CD4-positive, alpha-beta T cell (primary cell): ENCODE results near the gene KCNN4. TPM values are rescaled to one million over a fixed set of nuclear protein-coding genes. Genes with fewer than 3 reads are reported as not detected.

Experiments
- ATAC-seq: fragments of 200-7000 bp; cut with Tn5 transposase; one replicate; pipeline ENCODE4 v1.10.0; 2022; ENCODE audit warnings: mild to moderate bottlenecking; ENCODE audit not compliant: poor library complexity
- CTCF ChIA-PET: fragments of 350-600 bp; sonication (Branson Sonifier 250); formaldehyde crosslinking; loops from one replicate; lab custom pipeline; 2021; ENCODE audit warnings: antibody characterized with exemption, inconsistent platforms; lab: Charles Lee
- POLR2A ChIA-PET: fragments of 350-600 bp; sonication (Branson Sonifier 250); formaldehyde crosslinking; loops from one replicate; lab custom pipeline; 2021; ENCODE audit warnings: antibody characterized with exemption, inconsistent platforms; lab: Charles Lee
- DNase-seq, 14 experiments: peaks; one replicate each; pipeline ENCODE4 v3.0.0-alpha.2; 2013 to 2020; ENCODE audit warnings: mixed read lengths in 2 of 14
- H3K27ac ChIP-seq, 2 donors: one replicate each; pipeline versions ENCODE4 v1.5.1 to v1.7.0; 2013; ENCODE audit warnings: low read length in 2 of 2, low read depth in 1 of 2, mild to moderate bottlenecking in 1 of 2
- H3K27me3 ChIP-seq, 2 experiments: 1 replicate in 1 of 2; 2 replicates in 1 of 2; pipeline versions ENCODE4 v1.6.1 to v1.7.0; 2013; ENCODE audit warnings: low read length in 2 of 2, control low read depth in 1 of 2, mild to moderate bottlenecking in 1 of 2, moderate library complexity in 1 of 2; ENCODE audit not compliant: insufficient read depth in 2 of 2, control insufficient read depth in 1 of 2
- H3K36me3 ChIP-seq: one replicate; pipeline ENCODE4 v1.6.1; 2013; ENCODE audit warnings: low read length, control low read depth; ENCODE audit not compliant: insufficient read depth
- H3K4me1 ChIP-seq: one replicate; pipeline ENCODE4 v1.6.1; 2013; ENCODE audit warnings: low read length, control low read depth; ENCODE audit not compliant: insufficient read depth
- H3K4me3 ChIP-seq: one replicate; pipeline ENCODE4 v1.5.1; 2013; ENCODE audit warnings: mild to moderate bottlenecking, low read length, moderate library complexity
- H3K9me3 ChIP-seq, 2 experiments: 1 replicate in 1 of 2; 2 replicates in 1 of 2; pipeline versions ENCODE4 v1.6.1 to v1.7.0; 2013; ENCODE audit warnings: low read length in 2 of 2, mild to moderate bottlenecking in 2 of 2, control low read depth in 1 of 2, moderate library complexity in 1 of 2; ENCODE audit not compliant: control insufficient read depth in 1 of 2, insufficient read depth in 1 of 2
- H3K27ac Mint-ChIP-seq: one replicate; pipeline ENCODE4 v1.8.0; 2020; ENCODE audit warnings: mixed read lengths
- H3K27me3 Mint-ChIP-seq: one replicate; pipeline ENCODE4 v1.8.0; 2021; ENCODE audit warnings: mixed read lengths
- H3K36me3 Mint-ChIP-seq: one replicate; pipeline ENCODE4 v1.8.0; 2021; ENCODE audit warnings: low read depth, mixed read lengths
- H3K4me1 Mint-ChIP-seq: one replicate; pipeline ENCODE4 v1.8.0; 2021; ENCODE audit warnings: low read depth, mixed read lengths
- H3K4me3 Mint-ChIP-seq: one replicate; pipeline ENCODE4 v1.8.0; 2020; ENCODE audit warnings: mild to moderate bottlenecking, mixed read lengths
- H3K9me3 Mint-ChIP-seq: one replicate; pipeline ENCODE4 v1.8.0; 2020; ENCODE audit warnings: mixed read lengths
- intact Hi-C, 2 experiments: fragments of 100-400 bp; cut with DNase I in 1 of 2; cut with micrococcal nuclease in 1 of 2; formaldehyde crosslinking; loops; one replicate each; pipeline versions ENCODE4 v1.15.1 to v1.9.0; 2023 to 2025; cut with DNase I, micrococcal nuclease
- total RNA-seq, 174 experiments: library from RNA in 2 of 174; stranded (reverse) in 2 of 174; gene quantifications; one replicate each; pipeline ENCODE4 v1.2.3 and lab custom pipeline; 2021 to 2026
- TF ChIP-seq, protein P1 (sequence below): fragments of 200-600 bp; IDR thresholded peaks from one replicate; pipeline ENCODE4 v1.8.0; 2022; ENCODE audit warnings: antibody characterized with exemption, mild to moderate bottlenecking

Gene KCNN4
- total RNA-seq, 2 experiments from 2014 or later: 9.7 to 10.4 TPM

DNA sequence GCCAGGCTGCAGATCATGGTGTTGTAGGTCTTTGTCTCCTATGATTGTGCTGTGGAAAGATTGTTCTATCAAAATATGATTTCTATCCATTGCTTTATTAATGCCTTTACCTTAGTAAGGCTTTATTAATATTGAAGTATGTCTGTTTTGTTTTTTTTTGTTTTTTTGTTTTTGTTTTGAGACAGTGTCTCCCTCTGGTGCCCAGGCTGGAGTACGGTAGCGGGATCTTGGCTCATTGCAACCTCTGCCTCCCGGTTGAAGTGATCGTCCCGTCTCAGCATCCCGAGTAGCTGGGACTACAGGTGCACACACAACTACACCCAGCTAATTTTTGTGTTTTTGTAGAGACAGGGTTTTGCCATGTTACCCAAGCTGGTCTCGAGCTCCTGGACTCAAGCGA lies 57.2 kb downstream of the KCNN4 start:
- POLR2A ChIA-PET: interaction anchor here (0.7 kb wide), 1 partner anchor 15 kb away, joined by 3 read pairs; no protein-coding TSS in a partner anchor
- Histone ChIP-seq H3K4me3 (no peak overlapping the region), H3K9me3 (no peaks in the 10 kb centered on the region), H3K36me3 (peaks cover 3% of the 10 kb centered on the region), H3K27ac (no peak overlapping the region), H3K27me3 (peaks cover 0 to 3% of the 10 kb centered on the region in 2 experiments), H3K4me1 (no peaks in the 10 kb centered on the region)
- Mint-ChIP-seq H3K36me3 (peaks cover 7% of the 10 kb centered on the region), H3K9me3 (no peaks in the 10 kb centered on the region), H3K27ac (no peak overlapping the region), H3K4me1 (no peaks in the 10 kb centered on the region), H3K4me3 (no peak overlapping the region), H3K27me3 (no peaks in the 10 kb centered on the region)
- CTCF ChIA-PET: interaction anchor here (2.1 kb wide), 1 partner anchor 54 kb away, joined by 7 read pairs; the partner anchor contains the start of gene PLAUR
- DNase-seq (no peak), ATAC-seq (no peak)
- TF ChIP-seq, protein P1, sequence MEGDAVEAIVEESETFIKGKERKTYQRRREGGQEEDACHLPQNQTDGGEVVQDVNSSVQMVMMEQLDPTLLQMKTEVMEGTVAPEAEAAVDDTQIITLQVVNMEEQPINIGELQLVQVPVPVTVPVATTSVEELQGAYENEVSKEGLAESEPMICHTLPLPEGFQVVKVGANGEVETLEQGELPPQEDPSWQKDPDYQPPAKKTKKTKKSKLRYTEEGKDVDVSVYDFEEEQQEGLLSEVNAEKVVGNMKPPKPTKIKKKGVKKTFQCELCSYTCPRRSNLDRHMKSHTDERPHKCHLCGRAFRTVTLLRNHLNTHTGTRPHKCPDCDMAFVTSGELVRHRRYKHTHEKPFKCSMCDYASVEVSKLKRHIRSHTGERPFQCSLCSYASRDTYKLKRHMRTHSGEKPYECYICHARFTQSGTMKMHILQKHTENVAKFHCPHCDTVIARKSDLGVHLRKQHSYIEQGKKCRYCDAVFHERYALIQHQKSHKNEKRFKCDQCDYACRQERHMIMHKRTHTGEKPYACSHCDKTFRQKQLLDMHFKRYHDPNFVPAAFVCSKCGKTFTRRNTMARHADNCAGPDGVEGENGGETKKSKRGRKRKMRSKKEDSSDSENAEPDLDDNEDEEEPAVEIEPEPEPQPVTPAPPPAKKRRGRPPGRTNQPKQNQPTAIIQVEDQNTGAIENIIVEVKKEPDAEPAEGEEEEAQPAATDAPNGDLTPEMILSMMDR: no peak
- intact Hi-C loops: no loop called here

DNA sequence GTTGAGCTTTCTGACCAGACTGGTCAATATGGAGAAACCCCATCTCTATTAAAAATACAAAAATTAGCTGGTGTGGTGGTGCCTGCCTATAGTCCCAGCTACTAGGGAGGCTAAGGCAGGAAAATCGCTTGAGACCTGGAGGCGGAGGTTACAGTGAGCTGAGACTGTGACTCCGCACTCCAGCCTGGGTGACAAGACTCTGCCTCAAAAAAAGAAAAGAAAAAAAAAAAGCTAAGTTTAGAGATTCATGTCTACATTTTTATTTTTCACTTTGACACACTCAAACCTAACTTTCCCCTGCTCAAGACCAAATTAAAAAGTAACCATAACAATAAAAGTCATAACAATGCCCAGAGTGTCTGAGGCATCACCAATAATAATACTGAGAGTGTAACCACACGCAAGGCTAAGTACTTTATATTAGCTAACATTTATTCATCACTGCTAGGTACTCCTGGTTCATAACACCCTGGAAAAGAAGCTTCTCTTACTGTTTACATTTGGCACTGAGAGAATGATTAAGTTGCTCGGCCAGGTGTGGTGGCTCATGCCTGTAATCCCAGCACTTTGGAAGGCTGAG lies 59.2 kb downstream of the KCNN4 start:
- no peak overlapping the region for H3K27ac Mint-ChIP-seq
- TF ChIP-seq, protein P1: no peak
- ChIA-PET CTCF (no interaction called here), POLR2A (no interaction called here)
- Histone ChIP-seq H3K27ac (no peak overlapping the region), H3K27me3 (peaks cover 0 to 3% of the 10 kb centered on the region in 2 experiments), H3K9me3 (no peaks in the 10 kb centered on the region), H3K4me3 (no peak overlapping the region), H3K4me1 (no peaks in the 10 kb centered on the region), H3K36me3 (no peaks in the 10 kb centered on the region)
- intact Hi-C loops: no loop called here
- no peaks in the 10 kb centered on the region for H3K9me3 Mint-ChIP-seq
- no peaks in the 10 kb centered on the region for H3K4me1 Mint-ChIP-seq
- ATAC-seq (no peak), DNase-seq (no peak)
- H3K27me3 Mint-ChIP-seq: no peaks in the 10 kb centered on the region
- H3K4me3 Mint-ChIP-seq: no peak overlapping the region
- H3K36me3 Mint-ChIP-seq: no peaks in the 10 kb centered on the region

DNA sequence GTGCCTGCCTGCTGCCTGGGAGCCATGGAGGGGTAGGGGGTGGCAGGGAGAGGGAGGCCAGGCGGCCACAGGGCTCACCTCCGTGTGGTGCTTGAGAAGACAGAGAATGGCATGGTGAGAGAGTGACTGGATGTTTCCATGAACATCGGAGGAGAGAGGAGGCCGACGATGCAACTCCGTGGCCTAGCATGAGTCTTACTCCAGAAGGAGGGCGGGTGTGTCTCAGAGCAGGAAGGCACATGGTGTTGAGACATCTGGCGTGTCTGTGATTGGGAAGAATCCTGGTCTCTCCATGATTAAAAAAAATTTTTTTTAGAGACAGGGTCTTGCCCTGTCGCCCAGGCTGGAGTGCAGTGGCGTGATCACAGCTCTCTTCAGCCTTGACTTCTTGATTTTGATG lies 59.8 kb downstream of the KCNN4 start:
- intact Hi-C loops: no loop called here
- Histone ChIP-seq H3K4me1 (no peaks in the 10 kb centered on the region), H3K36me3 (no peaks in the 10 kb centered on the region), H3K9me3 (no peaks in the 10 kb centered on the region), H3K27me3 (peaks cover 0 to 3% of the 10 kb centered on the region in 2 experiments), H3K27ac (no peak overlapping the region), H3K4me3 (no peak overlapping the region)
- ATAC-seq: no peak
- POLR2A ChIA-PET: no interaction called here
- CTCF ChIA-PET: no interaction called here
- DNase-seq: no peak
- no peaks in the 10 kb centered on the region for H3K4me1 Mint-ChIP-seq
- no peak overlapping the region for H3K4me3 Mint-ChIP-seq
- no peaks in the 10 kb centered on the region for H3K27me3 Mint-ChIP-seq
- no peaks in the 10 kb centered on the region for H3K36me3 Mint-ChIP-seq
- no peak overlapping the region for H3K27ac Mint-ChIP-seq
- TF ChIP-seq, protein P1: no peak
- H3K9me3 Mint-ChIP-seq: no peaks in the 10 kb centered on the region
